GM21381 (cell line): Measurements from ENCODE around the gene MINDY4.

Experiments used
- ATAC-seq: cut with Tn5 transposase; IDR thresholded peaks from one replicate; pipeline ENCODE4 v1.9.1; 2021; ENCODE audit warnings: mild to moderate bottlenecking, moderate library complexity; ENCODE audit not compliant: unreplicated experiment

Gene MINDY4

DNA sequence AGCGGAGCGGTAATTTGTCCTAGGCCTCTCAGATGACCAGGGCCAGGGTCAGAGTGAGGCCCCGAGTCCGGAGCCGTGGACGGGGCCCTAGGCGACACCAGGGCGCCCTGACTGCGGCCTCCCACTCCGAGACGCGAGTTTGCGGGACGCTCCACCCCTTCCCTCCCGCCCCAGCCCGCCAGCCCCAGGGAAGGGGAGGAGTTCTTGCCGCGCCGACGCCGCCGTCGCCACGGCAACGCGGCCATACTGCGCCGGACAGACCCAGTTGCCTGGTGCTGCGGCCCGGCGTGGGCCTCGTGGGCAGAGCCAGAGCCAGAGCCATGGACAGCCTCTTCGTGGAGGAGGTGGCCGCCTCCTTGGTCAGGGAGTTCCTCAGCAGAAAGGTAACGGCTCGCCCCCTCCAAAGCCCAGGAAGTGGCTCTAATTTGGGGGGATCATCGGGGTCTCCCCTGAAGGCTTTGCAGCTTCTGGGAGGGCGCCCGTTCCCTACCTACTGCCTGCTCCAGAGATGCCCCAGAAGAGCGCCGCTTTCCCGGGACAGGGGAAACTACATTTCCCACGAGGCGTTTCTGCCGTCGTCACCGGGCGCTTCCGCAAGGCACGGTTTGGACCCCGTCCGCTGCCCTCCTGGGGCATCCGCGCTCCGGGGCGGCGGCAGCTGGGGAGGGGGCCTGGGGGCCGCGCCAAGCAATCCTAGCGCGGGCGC is at the start of gene MINDY4:
Gene MINDY4, plus strand, starts transcription at position 244 of the 706 bp plus-strand sequence. Its CDS starts 77 bp downstream, at position 321.
- ATAC-seq: peak; percentile 88

DNA sequence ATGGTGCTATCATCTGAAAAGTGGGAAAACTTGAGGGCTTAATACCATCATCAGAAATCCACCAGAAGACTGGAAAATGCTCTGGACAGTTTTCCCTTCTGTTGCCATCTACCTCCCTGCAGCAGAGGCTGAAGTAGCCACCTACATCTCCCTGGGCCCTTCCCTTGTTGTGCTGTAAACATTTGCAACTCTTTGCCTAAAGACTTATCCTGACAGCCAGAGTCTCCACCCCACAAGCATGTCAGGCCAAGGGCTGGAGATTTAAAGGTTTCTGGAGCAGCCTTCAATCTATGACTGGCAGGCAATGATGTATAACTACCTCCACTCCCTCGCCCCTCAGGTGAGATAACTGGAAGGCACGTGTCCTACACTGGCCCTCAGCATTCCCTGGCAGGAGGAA is 49.0 kb upstream of the MINDY4 start:
- ATAC-seq: no peak

DNA sequence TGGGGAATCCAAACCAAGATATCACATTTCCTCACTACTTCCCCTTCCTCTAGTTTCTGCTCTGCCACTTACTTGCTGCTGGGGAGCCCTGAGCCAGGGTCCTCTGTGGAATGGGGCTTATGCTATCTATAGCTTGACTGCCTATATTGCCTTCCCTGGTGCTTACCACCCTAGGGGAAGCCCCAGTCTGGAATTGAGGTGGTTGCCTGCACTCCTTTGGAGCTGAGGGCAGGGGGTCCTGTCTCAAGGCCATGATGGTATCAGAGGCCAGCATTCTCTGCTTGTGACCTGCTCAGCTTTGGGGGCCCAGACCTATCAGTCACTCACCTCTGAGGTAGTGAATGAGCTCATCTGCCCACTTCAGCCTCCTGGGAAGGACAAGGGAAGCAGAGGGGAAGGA is 48.5 kb upstream of the MINDY4 start:
- ATAC-seq: no peak

- ATAC-seq: no peak
Observed at GRCh38 chr7:30723776-30724175, 47.4 kb upstream of the MINDY4 start.

DNA sequence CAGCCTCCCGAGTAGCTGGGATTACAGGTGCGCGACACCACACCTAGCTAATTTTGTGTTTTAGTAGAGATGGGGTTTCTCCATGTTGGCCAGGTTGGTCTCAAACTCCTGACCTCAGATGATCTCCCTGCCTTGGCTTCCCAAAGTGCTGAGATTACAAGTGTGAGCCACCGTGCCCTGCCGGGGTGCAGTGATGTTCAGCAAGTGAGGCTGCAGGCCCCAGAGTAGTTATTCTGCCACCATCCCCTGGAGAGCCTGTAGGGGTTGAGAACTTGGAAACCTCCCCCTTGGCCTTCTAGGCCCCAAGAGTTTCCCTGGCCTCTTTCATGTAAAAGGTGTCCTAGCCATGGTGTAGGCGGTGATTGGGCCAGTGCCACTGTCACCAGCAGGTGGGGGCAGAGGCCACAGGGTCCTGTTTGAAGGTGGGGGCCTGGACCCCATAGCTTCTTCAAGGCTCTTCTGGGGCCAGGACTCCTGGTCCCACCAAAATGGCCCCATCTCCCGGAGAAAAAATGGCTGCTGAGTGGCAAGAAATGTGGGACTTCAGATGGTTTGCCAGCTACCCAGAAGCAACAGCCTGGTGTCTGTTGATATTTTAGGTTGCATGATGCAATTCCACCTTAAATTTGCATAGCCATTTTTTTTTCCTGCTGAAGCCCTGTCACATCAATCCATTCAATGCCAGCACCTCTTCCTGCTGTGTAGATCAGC is 44.8 kb upstream of the MINDY4 start:
- no peak for ATAC-seq

- no peak for ATAC-seq
Observed at GRCh38 chr7:30727061-30727945, 43.9 kb upstream of the MINDY4 start.

- no peak for ATAC-seq
Observed at GRCh38 chr7:30728591-30729100, 42.6 kb upstream of the MINDY4 start.

- ATAC-seq: no peak
Observed at GRCh38 chr7:30729642-30730041, 41.6 kb upstream of the MINDY4 start.

DNA sequence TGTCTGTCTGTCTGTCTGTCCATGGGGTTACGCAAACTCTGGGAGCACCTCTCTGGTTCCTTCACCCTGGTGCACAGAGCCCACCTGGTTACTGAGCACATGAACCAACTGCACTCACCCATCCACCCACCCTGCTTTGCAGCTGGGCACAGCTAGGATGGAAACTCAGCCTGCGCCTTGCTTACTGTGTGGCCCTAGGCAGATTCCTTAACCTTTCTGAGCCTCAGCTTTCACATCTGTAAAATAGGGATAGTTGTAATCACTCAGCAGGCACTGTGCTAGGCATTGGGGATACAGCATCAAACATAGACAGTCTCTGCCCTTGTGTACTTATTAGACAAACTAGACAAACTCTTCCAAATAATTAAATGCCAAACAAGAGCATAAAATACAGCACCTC is 41.1 kb upstream of the MINDY4 start:
- no peak for ATAC-seq

DNA sequence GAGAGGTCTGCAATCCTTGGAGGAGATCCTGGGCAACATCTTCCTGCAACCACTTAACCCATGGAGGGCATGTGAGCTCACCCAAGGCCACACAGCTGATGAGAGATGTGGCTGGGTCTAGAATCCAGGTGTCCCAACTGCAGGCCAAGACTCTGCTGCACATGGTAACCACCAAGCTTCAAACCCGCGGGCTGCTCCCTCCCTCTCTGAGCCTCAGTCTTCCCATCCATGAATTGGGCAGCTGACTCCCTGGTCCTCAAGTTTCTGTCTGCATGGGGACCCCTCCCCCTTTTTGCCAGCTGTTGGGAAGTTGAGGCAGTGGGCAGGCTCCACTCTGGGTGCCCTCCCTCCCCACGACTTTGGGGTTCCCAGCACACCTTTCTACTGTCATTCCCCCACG is 40.2 kb upstream of the MINDY4 start:
- no peak for ATAC-seq

- ATAC-seq: no peak
Observed at GRCh38 chr7:30731581-30731980, 39.6 kb upstream of the MINDY4 start.

GRCh38 chr7:30732606-30733005 is 38.6 kb upstream of the MINDY4 start:
- ATAC-seq: no peak

GRCh38 chr7:30733216-30733615 is 38.0 kb upstream of the MINDY4 start:
- no peak for ATAC-seq

DNA sequence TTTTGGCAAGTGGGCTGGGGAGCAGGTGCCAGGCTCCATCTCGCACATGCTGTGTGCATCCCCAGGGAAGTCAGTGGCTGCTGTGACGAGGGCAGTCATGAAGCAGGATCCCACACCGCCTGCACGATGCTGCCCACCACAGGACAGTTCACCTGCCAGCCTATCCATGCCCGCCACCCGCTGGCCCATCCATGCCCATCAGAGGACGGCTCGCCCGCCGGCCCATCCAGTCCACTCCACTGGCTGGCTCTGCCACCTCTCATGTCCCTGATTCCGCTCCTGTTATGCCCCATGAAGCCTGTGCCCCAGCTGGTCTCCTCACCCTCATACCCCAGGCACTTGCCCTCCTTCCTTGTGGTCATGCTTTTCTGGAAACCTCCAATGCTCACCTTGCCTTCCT is 37.5 kb upstream of the MINDY4 start:
- ATAC-seq: no peak

DNA sequence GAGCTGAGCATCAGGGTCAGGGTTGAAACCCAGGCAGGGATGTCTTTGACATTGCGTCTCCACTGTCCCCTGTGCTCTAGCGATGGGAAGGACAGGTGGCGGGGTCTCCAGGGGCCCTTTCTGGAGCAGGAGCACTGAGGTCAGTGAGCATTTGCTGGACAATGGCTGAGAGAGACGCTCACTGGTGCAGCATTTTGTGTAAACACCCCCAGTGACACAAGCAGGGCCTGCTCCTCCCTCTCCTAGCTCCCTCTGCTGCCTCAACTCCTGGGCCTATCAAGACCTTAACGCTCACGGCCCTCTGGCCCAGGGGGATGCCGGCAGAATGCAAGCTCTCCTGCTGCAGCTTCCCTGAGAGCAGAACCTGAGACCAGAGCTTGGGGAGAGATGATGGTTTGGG is 36.7 kb upstream of the MINDY4 start:
- ATAC-seq: no peak

- ATAC-seq: no peak
Observed at GRCh38 chr7:30735631-30736030, 35.6 kb upstream of the MINDY4 start.

DNA sequence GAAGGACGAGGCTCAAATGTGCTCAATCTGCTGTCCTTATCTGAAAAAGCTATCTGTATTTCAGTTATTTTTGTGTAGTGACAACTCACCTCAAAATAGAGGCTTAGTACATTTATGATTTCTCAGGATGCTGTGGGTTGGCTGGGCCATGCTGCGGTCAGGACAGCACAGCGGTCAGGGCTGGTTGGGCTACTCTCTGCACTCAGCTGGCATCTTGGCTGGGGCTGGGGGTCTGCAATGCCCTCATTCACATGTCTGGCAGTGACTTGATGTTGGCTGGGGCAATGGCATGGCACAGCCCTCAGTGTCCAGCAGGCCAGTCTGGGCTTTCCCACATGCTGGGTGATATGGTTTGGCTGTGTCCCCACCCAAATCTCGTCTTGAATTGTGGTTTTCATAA is 34.9 kb upstream of the MINDY4 start:
- no peak for ATAC-seq

- ATAC-seq: no peak
Observed at GRCh38 chr7:30738026-30738915, 32.9 kb upstream of the MINDY4 start.

- no peak for ATAC-seq
Observed at GRCh38 chr7:30739691-30740090, 31.5 kb upstream of the MINDY4 start.

DNA sequence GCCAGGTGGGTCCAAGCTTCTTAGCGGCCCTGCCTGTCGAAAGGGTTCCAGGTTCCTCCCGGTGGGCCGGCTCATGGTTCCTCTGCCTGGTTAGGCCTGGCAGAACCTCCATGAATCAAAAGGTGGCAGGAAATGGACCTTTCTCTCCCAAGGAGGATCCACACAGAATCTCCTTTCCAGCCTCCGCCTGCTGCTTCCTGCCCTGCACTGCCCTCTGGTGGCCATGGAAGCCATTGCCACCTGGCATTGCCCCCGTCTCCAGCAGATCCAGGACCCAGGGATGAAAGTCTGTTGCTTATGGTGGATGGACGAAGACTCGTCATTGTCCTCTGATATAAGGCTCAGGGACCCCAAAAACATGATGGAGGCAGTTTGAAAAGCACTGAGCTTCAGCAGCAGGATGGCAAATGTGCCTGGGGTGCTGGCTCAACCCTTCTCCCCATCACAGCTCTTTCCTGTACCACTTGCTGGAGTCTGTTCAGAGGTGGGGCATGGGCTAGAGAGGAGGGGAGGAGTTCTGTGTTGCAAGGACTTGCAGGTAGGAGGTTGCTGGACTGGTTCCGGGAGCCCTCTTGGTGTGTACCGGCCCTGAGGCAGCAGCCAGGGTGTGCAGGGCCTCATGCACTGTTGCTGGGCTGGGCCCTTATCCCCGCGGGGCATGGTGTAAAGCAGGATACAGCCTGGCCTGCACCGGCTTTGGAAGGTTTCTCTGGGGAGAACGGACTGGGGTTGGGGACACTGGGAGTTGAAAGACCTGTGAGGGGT is 30.6 kb upstream of the MINDY4 start:
- no peak for ATAC-seq
